ENCODE measurements around the gene TJP3.
"Not testable (repeated sequence)": the region's sequence is repeated elsewhere in the genome, so short reads cannot be mapped to it uniquely, and the experiment has no call there.

Gene TJP3

DNA sequence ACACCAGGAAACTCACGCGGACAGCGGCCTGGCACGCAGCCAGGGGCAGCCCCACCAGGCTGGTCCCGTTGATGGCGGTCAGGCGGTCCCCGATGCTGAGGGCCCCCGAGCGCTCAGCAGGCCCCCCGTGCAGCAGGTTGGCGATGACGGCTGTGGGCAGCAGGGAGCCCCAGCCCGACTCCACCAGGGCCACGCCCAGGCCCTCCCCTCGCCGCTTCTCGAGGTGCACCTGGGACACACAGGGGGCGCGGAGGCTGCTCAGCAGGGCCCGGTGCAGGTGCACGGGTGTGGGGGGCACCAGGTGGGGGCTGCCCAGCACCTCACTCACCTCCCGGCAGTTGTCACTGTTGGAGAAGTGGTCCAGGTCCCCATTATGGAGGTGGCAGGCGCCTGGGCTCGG, 44.3 kb downstream of the TJP3 start:
- DNase-seq (ENCODE audit: low read depth) = no peak
- in situ Hi-C loops (cut with HindIII; ENCODE audit: low sequenced_read_pairs) = no loop called here
- TF ChIP-seq, protein P1, sequence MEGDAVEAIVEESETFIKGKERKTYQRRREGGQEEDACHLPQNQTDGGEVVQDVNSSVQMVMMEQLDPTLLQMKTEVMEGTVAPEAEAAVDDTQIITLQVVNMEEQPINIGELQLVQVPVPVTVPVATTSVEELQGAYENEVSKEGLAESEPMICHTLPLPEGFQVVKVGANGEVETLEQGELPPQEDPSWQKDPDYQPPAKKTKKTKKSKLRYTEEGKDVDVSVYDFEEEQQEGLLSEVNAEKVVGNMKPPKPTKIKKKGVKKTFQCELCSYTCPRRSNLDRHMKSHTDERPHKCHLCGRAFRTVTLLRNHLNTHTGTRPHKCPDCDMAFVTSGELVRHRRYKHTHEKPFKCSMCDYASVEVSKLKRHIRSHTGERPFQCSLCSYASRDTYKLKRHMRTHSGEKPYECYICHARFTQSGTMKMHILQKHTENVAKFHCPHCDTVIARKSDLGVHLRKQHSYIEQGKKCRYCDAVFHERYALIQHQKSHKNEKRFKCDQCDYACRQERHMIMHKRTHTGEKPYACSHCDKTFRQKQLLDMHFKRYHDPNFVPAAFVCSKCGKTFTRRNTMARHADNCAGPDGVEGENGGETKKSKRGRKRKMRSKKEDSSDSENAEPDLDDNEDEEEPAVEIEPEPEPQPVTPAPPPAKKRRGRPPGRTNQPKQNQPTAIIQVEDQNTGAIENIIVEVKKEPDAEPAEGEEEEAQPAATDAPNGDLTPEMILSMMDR (IDR thresholded peaks at IDR 0.05; ENCODE audit: low read depth, low read length, missing control alignments) = no peak
- H3K4me3 ChIP-seq (ENCODE audit: low read depth, low read length) = no peak overlapping the region

- no peak for DNase-seq (ENCODE audit: low read depth)
- TF ChIP-seq, protein P1 (IDR thresholded peaks at IDR 0.05; ENCODE audit: low read depth, low read length, missing control alignments) = no peak
- H3K4me3 ChIP-seq (ENCODE audit: low read depth, low read length) = no peak overlapping the region
- in situ Hi-C loops (cut with HindIII; ENCODE audit: low sequenced_read_pairs) = no loop called here
These were observed 45.6 kb downstream of the TJP3 start for GRCh38 chr19:3753631-3754410.

DNA sequence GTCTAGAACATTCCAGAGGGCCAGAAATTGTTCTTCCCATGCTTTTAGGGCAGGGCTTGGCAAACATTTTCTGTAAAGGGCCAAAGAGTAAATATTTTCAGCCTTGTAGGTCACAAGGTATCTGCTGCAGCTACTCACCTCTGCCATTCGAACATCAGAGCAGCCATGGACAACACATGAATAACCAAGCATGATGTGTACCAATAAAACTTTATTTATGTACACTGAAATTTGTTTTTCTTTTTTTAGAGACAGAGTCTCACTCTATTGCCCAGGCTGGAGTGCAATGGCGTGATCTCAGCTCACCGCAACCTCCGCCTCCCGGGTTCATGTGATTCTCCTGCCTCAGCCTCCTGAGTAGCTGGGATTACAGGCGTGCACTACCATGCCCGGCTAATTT, 49.5 kb downstream of the TJP3 start:
- H3K4me3 ChIP-seq (ENCODE audit: low read depth, low read length); in situ Hi-C loops (cut with HindIII; ENCODE audit: low sequenced_read_pairs); DNase-seq (ENCODE audit: low read depth): not testable (repeated sequence)

GRCh38 chr19:3758297-3758696, 50.1 kb downstream of the TJP3 start:
- in situ Hi-C loops (cut with HindIII; ENCODE audit: low sequenced_read_pairs); DNase-seq (ENCODE audit: low read depth); H3K4me3 ChIP-seq (ENCODE audit: low read depth, low read length): not testable (repeated sequence)

DNA sequence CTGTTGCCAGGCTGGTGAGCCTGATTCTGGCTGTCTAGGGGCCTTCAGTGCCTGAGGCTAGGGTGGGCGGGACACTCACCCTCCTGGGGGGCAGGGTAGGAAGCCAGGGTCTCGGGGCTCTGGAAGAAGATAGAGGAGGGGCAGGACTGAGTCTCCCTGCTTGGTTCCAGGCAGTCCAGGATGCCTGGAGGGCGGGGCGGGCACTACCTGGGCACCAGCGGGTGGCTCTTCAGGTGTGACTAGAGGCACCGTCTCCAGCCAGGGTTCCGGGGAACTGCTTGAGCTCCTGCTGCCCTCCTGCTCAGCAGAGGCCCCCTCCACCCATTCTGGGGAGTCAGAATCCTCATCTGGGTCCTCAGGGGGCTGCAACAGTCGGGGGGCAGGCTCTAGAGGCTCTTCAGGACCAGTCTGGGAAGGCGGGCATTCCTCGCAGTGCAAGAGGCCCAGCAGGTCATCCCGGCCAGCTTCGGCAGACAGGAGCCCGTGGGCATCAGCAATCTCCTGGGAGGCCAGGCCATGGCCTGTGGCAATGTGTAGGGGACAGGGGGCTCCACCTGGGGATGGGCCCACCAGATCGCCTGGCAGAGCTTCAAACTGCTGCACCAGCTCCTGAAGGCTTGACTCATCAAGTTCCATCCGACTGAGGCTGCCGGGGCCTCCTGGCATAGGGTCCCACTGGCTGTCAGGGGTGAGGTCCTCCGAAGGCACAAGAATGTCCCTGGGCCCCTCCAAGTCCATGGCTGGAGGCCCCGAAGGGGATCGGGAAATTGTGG, 51.5 kb downstream of the TJP3 start:
- TF ChIP-seq, protein P1 (IDR thresholded peaks at IDR 0.05; ENCODE audit: low read depth, low read length, missing control alignments) = no peak

DNA sequence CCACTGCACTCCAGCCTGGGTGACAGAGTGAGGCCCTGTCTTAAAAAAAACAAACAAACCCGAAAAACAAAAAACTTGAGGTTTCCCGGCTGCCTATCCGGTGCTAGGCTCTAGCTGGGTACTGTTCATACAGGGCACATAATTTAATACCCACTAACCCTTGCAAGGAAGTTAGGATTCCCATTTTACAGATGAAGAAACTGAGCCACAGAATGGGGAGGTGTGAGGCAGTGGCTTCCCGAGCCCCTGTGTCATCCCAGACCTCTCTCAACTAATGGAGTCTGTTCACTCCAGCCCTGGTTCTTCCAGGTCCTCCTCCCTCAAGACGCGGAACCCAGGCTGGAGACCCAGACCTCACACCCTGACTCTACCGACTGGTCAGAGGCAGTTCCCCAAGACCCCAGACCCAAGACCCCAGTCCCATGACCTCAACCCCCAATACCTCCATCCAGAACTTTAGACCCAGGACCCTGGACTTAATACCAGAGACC, 52.7 kb downstream of the TJP3 start:
- peak overlapping the region; percentile 74 for H3K4me3 ChIP-seq (ENCODE audit: low read depth, low read length)
- no peak for DNase-seq (ENCODE audit: low read depth)
- TF ChIP-seq, protein P1 (IDR thresholded peaks at IDR 0.05; ENCODE audit: low read depth, low read length, missing control alignments) = no peak
- in situ Hi-C loops (cut with HindIII; ENCODE audit: low sequenced_read_pairs) = no loop called here

More for the DNA sequence above, 51.5 kb downstream of the TJP3 start:
- H3K4me3 ChIP-seq (ENCODE audit: low read depth, low read length) = no peak overlapping the region
- no peak for DNase-seq (ENCODE audit: low read depth)
- in situ Hi-C loops (cut with HindIII; ENCODE audit: low sequenced_read_pairs) = no loop called here

GRCh38 chr19:3761382-3762129, 53.4 kb downstream of the TJP3 start, which contains the start of gene APBA3:
Gene APBA3, minus strand, starts transcription at chr19:3761692. Its CDS starts 1,428 bp downstream, at chr19:3760264.
- TF ChIP-seq, protein P1 (IDR thresholded peaks at IDR 0.05; ENCODE audit: low read depth, low read length, missing control alignments) = peak; percentile 68
- DNase-seq (ENCODE audit: low read depth) = peak; percentile 67
- peak within 1 kb of the TSS; percentile 83 for H3K4me3 ChIP-seq (ENCODE audit: low read depth, low read length)
- in situ Hi-C loops (cut with HindIII; ENCODE audit: low sequenced_read_pairs) = no loop called here

All from astrocyte of the cerebellum (primary cell).